Measurements from ENCODE around the gene SLC28A1. TPM values are rescaled to one million over a fixed set of nuclear protein-coding genes. Genes with fewer than 3 reads are reported as not detected.

The SLC28A1 gene
- total RNA-seq, 2 experiments from 2014 or later = not detected

- Histone ChIP-seq H3K79me2 (ENCODE audit: insufficient read depth, low read depth, low read length) (no peaks in the 10 kb centered on the region), H3K36me3 (ENCODE audit: insufficient read depth, low read length) (no peaks in the 10 kb centered on the region), H4K20me1 (ENCODE audit: insufficient read depth, low read length) (no peaks in the 10 kb centered on the region), H3K4me3 (ENCODE audit: low read depth, low read length, poor library complexity, severe bottlenecking) (no peak overlapping the region), H3K4me2 (ENCODE audit: low read length) (no peak overlapping the region), H3K27ac (ENCODE audit: low read depth, low read length, poor library complexity, severe bottlenecking) (no peak overlapping the region), H3K4me1 (ENCODE audit: insufficient read depth, low read length, poor library complexity, severe bottlenecking) (no peaks in the 10 kb centered on the region), H3K9me3 (ENCODE audit: low read length) (no peaks in the 10 kb centered on the region), H3K9me2 (ENCODE audit: insufficient read depth, low read length) (no peaks in the 10 kb centered on the region), H2AFZ (ENCODE audit: low read length) (0 out of 2 replicates have a peak overlapping the region, but pooled peaks have one; percentile 30)
- intact Hi-C loops (cut with micrococcal nuclease; ENCODE audit: unreplicated experiment) = no loop called here
- CTCF ChIA-PET (ENCODE audit: unreplicated experiment) = interaction anchor here (1.1 kb wide), 1 partner anchor 49 kb away, joined by 3 read pairs; no protein-coding TSS in a partner anchor
- POLR2A ChIA-PET = interaction anchor here (0.7 kb wide), 1 partner anchor 110 kb away, joined by 3 read pairs; no protein-coding TSS in a partner anchor
- no peak for TF ChIP-seq EZH2phosphoT487 (IDR thresholded peaks at IDR 0.05; ENCODE audit: borderline replicate concordance, low read depth, low read length)
- no peak for TF ChIP-seq CTCF (conservative IDR thresholded peaks at IDR 0.05; ENCODE audit: low read length)
- BruUV-seq (replicated peaks) = no TSS peak
- peak; percentile 9 for DNase-seq (ENCODE audit: low spot score)
Measured at GRCh38 chr15:84937144-84937543, 52.7 kb downstream of the SLC28A1 start.

DNA sequence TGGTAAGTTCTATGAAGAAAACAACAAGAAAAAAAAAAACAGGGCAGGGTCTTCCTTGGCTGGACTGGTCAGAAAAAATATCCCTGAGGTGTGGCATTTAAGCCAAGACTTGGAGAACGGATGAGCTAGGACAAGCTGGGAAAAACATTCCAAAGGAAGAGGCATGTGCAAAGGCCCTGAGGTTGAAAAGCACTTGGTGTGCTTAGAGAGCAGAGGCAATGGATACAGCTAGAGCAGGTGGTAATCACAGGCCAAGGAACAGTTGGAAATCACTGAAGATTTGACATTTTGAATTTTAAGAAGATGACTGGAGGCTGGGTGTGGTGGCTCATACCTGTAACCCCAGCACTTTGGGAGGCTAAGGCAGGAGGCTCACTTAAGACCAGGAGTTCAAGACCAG lies 54.3 kb downstream of the SLC28A1 start:
- DNase-seq (ENCODE audit: low spot score) = no peak
- intact Hi-C loops (cut with micrococcal nuclease; ENCODE audit: unreplicated experiment) = no loop called here
- CTCF ChIA-PET (ENCODE audit: unreplicated experiment) = no interaction called here
- POLR2A ChIA-PET = no interaction called here
- Histone ChIP-seq H3K9me2 (ENCODE audit: insufficient read depth, low read length) (no peaks in the 10 kb centered on the region), H3K4me2 (ENCODE audit: low read length) (no peak overlapping the region), H3K9me3 (ENCODE audit: low read length) (no peaks in the 10 kb centered on the region), H2AFZ (ENCODE audit: low read length) (no peak overlapping the region), H3K36me3 (ENCODE audit: insufficient read depth, low read length) (no peaks in the 10 kb centered on the region), H3K4me3 (ENCODE audit: low read depth, low read length, poor library complexity, severe bottlenecking) (no peak overlapping the region), H3K79me2 (ENCODE audit: insufficient read depth, low read depth, low read length) (no peaks in the 10 kb centered on the region), H4K20me1 (ENCODE audit: insufficient read depth, low read length) (no peaks in the 10 kb centered on the region), H3K27ac (ENCODE audit: low read depth, low read length, poor library complexity, severe bottlenecking) (no peak overlapping the region), H3K4me1 (ENCODE audit: insufficient read depth, low read length, poor library complexity, severe bottlenecking) (no peaks in the 10 kb centered on the region)
- no TSS peak for BruUV-seq (replicated peaks)
- TF ChIP-seq CTCF (conservative IDR thresholded peaks at IDR 0.05; ENCODE audit: low read length) (no peak), EZH2phosphoT487 (IDR thresholded peaks at IDR 0.05; ENCODE audit: borderline replicate concordance, low read depth, low read length) (no peak)

DNA sequence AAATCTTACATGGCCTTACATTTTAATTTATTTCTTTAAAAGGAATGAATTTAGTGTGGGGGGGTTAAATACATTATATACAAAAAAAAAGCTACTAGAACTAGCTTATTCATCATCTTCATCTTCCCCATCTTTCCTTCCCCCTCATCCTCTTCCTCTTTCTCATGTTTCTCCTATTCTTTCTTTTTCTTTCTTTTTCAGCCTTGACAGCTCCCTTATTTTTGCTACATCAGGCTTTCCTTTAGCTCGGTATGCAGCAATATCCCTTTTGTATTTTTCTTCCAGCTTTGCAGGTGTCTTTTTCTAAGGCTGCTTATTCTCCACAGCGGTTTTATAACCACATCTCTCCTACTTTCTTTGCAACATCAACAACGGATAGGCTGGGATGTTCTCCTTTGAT lies 55.9 kb downstream of the SLC28A1 start:
- DNase-seq (ENCODE audit: low spot score) = no peak
- H3K27ac ChIP-seq (ENCODE audit: low read depth, low read length, poor library complexity, severe bottlenecking) = no peak overlapping the region
- H3K36me3 ChIP-seq (ENCODE audit: insufficient read depth, low read length) = no peaks in the 10 kb centered on the region
- H3K4me3 ChIP-seq (ENCODE audit: low read depth, low read length, poor library complexity, severe bottlenecking) = no peak overlapping the region
- ChIA-PET POLR2A (interaction anchor here (0.5 to 0.9 kb wide), 2 partner anchors 31 to 179 kb away, joined by 4 to 5 read pairs; no protein-coding TSS in a partner anchor), CTCF (ENCODE audit: unreplicated experiment) (interaction anchor here (0.6 kb wide), 1 partner anchor 148 kb away, joined by 3 read pairs; no protein-coding TSS in a partner anchor)
- H3K9me3 ChIP-seq (ENCODE audit: low read length) = no peaks in the 10 kb centered on the region
- no peak overlapping the region for H2AFZ ChIP-seq (ENCODE audit: low read length)
- intact Hi-C loops (cut with micrococcal nuclease; ENCODE audit: unreplicated experiment) = no loop called here
- no peaks in the 10 kb centered on the region for H4K20me1 ChIP-seq (ENCODE audit: insufficient read depth, low read length)
- H3K79me2 ChIP-seq (ENCODE audit: insufficient read depth, low read depth, low read length) = no peaks in the 10 kb centered on the region
- TF ChIP-seq EZH2phosphoT487 (IDR thresholded peaks at IDR 0.05; ENCODE audit: borderline replicate concordance, low read depth, low read length) (no peak), CTCF (conservative IDR thresholded peaks at IDR 0.05; ENCODE audit: low read length) (no peak)
- BruUV-seq (replicated peaks) = no TSS peak
- no peak overlapping the region for H3K4me2 ChIP-seq (ENCODE audit: low read length)
- no peaks in the 10 kb centered on the region for H3K4me1 ChIP-seq (ENCODE audit: insufficient read depth, low read length, poor library complexity, severe bottlenecking)
- H3K9me2 ChIP-seq (ENCODE audit: insufficient read depth, low read length) = no peaks in the 10 kb centered on the region

All from OCI-LY7 (cell line).